NCI-H446 treated with DMSO at 0.1 percent for 48 hours (cell line): Measurements from ENCODE around the gene ZNF385C.

Source experiments
- DNase-seq: peaks from one replicate; lab custom pipeline; 2025; lab: John Stamatoyannopoulos, UW

Gene ZNF385C

DNA sequence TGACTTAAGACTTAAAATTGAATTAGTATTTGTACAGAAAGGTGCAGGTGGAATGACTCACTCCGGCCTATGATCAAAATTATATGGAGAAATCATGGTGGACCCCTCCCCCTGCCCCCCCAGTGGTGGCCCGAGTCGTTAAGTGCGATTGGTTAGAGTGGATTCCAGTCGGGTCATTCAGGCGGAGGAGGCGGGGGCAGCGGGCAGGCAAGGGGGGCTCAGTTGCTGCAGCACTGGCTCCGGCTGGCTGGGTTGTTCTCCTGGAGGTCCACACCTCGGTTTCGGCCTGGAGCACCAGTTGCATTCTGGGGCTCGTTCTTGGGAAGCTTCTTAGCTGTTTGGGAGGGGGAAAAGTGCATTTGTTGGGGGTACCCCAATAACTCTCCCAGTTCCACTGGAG is 27.3 kb upstream of the ZNF385C start:
- no peak for DNase-seq

DNA sequence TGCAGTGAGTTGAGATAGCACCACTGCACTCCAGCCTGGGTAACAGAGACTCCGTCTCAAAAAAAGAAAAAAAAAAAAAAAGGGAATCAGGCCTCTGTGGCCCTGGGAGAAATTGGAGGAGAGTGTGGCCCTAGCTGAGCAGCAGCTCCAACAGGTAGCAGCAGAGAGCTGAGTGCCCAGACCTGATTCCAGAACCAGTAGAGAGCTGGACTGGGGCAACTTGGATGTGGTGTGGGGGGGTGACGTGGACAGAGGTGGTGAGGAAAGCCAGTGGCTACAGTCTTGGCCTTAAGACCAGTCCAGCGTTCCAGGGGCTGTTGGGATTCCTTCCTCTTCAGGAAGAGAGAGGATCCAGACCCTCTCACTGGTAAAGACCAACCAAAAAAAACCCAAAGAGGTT is 26.0 kb upstream of the ZNF385C start:
- no peak for DNase-seq

DNA sequence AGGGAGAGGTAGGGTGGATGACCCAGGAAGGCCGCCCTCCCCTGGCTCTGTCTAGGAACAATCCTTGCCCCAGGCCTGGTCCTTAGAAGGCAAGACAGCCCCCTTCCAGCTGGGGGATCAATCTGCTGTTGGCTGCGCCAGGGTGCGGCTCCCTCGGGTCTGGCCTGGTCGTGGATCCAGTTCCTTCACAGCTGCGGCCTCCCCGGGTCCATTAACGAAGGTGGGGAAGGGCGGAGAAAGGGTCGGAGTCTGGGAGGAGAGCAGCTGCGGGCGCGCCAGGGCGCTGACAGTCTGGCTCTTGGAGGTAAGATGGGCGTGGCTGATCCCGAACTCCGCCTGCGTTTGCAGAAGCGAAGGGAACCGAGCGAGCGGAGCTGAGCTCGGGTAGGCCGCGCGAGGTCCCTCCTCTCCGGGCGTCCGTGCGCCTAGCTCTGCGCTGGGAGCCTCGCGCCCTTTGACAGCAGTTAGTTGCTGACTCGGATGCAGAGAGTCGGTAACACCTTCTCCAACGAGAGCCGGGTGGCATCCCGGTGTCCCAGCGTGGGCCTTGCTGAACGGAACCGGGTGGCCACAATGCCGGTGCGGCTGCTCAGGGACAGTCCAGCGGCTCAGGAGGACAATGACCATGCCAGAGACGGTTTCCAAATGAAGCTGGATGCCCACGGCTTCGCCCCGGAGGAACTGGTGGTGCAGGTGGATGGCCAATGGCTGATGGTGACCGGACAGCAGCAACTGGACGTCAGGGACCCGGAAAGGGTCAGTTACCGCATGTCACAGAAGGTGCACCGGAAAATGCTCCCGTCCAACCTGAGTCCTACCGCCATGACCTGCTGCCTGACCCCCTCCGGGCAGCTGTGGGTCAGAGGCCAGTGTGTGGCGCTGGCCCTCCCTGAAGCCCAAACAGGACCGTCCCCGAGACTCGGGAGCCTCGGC is 24.4 kb upstream of the ZNF385C start, which contains the start of gene HSPB9:
Gene HSPB9 (plus strand): TSS at position 434 of the 933 bp plus-strand sequence. CDS start 47 bp downstream, at position 481.
- DNase-seq = no peak

DNA sequence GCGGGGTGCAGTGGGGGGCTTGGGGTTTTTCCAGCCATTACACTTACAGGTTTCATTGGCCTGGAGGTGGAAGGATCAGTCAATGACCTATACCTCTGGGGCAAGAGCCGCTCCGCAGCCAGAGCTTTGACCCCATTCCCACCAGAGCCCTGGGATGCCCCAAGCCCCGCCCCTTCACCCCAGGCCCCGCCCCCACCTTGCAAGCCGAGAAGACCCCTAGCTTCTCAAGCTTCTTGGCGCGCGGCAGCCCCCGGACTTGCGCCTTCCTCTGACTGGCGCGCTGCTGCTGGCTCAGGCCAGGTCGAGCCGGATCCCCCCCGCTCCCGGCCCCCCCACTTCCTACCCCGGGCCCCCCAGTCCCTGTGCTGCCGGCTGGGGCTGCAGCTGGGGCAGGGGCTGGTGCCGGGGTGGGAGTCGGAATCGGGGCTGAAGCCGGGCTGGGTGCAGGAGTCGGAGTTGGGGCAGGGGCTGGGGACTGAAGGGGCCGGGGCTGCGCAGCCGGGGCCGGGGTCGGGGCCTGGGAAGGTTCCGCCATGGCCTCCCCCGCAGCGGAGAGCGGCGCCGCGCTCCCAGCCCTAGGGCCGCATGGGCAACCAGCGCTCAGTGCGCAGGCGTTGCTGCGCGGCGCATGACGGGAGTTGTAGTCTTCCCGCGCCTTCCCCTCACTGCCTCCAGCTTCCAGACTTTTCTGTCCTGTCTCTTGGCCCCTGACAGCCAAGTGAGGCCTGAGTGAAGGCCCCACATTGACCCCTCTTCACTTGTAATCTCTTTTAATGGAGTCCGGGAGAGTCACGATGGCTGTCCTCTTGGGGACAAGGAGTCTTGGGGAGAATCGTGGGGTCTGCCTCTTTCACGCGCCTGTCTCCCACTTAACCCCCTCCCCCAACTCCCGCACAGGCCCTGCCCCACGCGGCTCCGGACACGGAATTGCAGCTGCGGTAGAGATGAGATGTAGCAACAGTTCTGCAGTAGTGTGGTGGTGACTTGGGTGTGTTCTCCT is 22.8 kb upstream of the ZNF385C start, which contains the start of gene KAT2A:
Gene KAT2A (minus strand): TSS at position 598 of the 1,000 bp plus-strand sequence. CDS start 63 bp downstream, at position 535.
- peak; percentile 22 for DNase-seq

DNA sequence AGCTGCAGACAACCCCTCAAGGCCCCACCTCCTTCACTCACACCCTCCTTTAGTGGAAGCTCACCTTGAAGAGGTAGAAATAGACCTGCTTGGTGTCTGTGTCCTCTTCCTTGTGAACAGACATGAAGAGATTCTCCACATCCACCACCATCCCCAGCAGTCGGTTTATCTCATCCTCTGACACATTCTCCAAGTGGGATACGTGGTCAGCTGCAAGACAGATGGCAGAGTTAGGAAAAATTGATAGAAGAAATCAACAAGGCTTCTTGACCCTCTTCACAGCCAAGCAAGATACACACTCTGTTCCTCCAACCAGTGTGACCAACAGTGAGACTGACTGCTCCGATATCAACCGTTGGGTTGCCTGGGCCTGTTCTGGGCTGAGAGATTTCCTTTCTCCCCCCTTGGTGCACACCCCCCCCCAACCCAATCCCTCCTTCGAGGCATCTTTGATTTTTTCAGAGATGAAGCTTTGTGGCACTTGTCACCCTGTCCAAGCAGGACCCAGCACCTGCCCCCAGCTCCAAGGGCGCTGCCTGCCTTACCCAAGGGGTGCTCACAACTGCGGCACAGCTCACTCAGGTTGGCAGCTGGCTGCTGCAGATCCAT is 22.0 kb upstream of the ZNF385C start:
- no peak for DNase-seq

DNA sequence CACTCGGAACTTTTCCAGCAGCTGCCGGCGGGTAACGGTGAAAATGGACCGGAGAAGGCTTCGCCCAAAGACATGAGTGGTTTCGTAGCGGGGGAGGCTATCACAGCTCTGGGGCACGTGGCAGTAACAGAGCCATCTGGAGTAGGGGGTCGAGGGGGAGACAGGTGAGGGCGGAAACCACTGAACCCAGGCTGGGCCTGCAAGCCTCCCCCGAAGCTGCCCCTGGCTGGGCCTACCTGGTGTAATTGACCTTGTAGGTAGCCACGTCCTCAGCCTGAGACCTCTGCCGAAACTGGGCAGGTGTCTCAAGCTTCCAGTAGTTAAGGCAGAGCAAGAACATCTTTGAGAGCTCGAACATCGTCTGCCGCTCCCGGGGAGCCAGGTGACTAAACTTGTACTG is 21.0 kb upstream of the ZNF385C start:
- no peak for DNase-seq

DNA sequence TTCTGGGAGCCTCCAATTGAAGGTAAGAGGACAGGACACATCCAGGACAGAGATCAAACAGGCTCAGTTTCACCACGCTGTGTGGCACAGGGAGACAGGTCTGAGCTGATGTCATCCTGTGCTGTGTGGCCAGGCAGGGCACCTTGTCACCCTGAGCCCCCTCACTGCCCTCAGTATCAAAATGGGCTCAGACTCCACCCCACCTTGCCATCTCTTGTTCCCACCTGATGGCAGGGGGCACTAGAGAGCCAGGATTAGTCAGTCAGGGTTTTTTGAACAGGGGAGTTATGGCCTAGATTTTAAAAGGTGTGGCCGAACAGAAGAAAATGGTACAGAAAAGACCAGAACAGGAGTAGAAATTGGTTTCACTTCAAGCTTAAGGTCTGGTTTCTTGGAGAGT is 20.3 kb upstream of the ZNF385C start:
- DNase-seq = no peak

DNA sequence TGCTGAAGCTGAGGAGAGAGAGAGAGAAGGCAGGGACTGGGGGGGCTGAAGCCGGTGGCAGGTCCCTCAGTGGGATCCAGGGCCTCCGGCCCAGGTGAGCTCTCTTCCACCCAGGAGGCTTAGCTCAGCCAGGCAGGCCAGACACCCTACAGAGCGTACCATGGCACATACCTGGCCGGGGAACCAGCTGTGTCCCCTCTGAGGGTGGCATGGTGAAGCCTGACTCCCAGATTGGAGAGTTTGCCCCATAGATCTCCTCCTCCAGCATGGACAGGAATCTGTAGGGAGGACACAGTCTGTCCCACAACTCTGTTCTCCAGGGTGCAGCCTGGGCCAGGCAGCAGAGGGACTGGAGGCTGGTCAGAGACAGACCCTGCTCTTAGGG is 19.8 kb upstream of the ZNF385C start:
- no peak for DNase-seq

DNA sequence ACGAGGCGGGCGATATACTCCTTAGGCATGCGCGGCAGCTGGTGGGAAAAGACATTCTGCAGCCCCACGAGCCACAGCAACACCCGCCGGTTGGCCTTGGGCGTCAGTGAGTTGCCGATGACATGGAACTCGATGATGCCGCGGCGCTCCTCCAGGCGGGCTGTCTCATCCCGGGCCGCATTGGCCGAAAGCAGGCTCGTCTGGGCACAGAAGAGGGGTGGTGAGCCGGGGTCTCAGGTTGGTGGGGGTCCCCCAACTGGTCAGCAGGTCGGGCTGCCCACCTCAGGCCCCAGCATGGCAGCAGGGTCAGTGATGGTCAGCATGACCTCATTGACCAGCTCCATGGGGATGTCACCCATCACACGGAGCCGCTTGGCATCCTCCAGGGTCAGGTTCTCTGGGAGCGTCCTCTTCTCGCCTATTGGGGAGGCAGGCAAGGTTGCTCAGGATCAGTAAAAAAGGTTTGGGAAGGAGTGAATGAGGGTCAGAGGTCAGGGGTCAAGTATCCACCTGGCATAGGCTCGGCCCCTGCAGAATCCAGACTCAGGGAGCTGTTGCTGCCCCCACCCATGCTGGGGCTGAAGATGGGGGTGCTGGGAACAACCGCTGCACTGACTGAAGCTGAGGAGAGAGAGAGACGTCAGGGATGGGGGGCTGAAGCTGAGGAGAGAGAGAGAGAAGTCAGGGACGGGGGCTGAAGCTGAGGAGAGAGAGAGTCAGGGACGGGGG is 19.3 kb upstream of the ZNF385C start:
- DNase-seq = no peak

DNA sequence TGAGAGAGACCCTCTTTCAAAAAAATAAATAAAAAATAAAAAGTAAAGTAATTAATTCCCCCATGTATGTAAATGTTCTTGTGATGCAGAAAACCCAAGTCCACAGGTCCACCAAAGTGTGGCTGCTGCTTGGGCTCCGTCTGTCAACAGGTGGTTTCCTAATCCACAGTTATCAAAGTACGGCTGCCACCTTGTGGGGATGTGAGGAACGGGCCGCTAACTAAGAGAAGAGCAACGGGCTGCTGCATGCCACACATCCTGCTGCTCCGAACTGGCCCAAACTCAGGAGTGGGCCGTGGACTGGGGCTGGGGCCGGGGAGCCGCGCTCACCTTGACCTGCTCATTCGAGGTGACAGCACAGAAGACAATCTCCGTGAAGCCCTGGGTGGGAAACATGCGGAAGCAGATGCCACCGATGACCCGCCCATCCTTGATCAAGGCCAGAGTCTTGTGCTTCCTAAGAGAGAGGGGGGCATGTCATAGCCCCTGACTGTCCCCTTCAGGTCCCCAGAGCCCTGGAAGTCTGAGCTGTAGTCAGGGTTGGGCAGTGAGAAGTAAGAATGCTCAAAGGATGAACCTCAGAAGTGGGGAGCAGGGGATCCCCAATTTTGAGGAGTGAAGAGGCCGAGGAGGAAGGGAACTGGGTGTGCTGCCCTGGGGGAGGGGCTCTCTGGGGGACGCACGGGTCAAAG is 18.6 kb upstream of the ZNF385C start:
- peak; percentile 27 for DNase-seq

DNA sequence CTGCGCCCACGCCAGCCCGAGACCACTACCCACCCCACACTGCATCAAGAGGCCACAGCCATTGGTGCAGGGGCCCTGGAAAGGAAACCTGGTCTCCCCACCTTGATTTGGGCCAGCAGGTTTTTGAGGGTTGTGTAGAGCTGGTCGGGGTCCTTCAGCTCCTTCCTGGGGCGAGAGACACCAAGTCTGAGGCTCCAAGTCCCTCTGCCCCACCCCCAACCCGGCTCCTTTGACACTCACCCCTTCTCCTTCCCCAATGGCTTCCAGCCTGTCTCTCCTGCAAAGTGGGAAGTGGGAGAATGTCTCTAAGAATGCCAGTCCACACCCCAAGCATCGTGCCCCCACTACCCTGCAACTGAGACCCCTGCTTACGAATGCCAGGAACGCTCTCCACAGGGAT is 15.8 kb upstream of the ZNF385C start:
- DNase-seq = no peak

DNA sequence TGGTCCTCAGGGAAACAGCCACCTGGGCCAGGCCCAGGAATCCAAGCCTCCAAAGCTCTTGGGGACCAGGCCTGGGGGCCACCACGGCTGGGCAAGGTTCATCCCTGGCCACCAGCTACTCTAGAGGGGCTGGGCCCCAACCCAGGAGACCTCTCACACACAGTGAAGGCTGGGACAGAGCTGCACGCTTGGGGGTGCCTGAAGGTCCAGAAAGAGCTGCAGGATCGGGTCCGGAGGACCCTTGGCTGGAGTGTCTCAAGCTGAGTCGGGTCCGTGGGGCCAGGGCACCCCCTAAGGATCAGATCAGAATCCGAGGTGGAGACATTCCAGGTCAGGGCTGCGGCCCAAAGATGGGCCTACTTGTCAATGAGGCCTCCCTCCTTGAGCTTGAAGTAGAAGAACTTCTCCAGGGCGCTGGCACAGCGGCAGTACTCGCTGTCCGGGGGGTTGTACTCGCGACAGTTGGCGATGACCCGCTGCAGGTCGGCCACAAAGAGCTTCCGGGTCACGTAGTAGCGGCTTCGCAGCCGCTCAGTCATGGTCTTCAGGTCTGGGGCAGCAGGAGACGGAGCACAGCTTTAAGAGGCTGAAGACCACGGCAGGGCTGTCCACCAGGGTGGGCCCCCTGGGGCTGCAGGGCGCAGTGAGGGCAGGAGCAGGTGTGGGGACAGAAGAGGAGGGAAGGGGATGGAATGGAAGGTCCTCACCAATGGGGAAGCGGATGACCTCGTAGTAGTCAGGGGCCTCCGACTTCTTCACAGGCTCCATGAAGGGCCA is 15.2 kb upstream of the ZNF385C start:
- DNase-seq = no peak

DNA sequence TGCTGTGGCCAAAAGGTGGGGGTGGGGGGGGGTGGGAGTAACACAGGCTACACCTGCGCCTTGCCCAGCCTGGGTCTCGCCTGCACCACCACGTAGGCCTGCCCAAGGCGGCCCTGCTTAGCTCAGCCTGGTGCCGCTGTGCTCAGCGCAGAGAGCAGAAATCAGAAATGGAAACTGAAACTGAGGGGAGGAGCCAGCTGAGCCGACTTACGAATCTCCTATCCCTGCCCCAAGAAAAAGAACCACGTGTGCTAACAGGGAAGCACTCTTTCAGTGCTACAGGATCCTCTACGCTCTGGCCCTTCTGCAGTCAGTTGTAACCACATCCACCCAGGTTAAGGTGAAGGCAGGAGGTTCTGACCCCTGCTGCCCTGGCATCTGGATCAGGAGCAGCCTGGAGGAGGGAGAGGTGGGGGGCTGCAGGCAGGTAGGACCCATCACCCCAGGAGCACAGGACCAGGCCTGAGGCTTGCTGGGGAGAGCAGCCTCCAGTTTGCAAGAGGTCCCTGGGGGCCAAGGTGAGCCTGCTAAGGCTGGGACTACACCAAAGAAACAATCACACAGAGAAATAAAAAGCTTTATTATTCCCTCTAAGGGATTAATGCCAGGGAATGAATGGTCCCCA is 14.4 kb upstream of the ZNF385C start, which contains the start of gene DHX58:
Gene DHX58 (minus strand): TSS at position 163 of the 625 bp plus-strand sequence. CDS start 822 bp downstream, outside the sequence.
- no peak for DNase-seq

DNA sequence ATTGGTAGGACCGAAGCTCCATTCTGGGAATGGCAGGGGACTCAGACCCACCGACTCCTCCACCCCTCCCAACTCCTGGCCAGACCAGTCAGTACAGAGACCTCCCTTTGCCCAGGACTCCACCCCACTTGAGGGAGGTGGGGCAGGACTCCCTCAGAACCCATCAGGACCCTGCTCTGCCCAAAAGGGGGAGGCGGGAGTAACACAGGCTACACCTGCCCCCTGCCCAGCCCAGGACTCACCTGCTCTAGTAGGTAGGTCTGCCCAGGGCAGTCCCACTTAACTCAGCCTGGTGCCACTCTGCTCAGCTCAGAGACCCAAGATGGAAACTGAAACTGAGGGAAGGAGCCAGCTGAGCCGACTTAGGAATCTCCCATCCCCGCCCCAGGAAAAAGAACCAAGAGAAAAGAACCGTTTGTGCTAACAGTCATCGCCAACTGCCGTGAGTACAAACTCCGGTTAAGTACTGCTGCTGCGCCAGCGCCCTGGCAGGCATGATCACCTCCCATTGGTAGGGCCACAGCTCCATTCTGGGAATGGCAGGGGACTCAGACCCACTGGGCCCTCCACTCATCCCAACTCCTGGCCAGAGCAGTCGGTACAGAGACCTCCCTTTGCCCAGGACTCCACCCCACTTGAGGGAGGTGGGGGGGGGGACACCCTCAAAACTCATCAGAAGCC is 13.7 kb upstream of the ZNF385C start:
- no peak for DNase-seq

DNA sequence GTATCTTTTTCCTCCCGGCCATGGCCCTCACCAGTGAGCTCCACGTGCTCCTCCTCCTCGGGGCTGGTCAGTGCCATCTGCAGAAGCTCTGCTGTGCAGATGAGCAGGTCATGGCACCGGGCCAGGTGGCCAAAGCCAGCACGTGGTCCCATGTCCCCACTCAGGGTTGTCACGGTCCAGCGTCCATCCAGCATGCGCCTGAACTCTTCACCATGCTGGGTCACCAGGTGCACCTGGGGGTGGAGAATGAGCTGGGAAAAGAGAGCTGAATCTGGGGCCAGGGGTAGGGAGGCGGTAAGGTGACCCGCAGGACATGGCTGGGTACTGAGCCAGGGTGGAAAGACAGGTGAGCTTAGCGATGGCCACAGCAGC is 13.0 kb upstream of the ZNF385C start:
- no peak for DNase-seq

DNA sequence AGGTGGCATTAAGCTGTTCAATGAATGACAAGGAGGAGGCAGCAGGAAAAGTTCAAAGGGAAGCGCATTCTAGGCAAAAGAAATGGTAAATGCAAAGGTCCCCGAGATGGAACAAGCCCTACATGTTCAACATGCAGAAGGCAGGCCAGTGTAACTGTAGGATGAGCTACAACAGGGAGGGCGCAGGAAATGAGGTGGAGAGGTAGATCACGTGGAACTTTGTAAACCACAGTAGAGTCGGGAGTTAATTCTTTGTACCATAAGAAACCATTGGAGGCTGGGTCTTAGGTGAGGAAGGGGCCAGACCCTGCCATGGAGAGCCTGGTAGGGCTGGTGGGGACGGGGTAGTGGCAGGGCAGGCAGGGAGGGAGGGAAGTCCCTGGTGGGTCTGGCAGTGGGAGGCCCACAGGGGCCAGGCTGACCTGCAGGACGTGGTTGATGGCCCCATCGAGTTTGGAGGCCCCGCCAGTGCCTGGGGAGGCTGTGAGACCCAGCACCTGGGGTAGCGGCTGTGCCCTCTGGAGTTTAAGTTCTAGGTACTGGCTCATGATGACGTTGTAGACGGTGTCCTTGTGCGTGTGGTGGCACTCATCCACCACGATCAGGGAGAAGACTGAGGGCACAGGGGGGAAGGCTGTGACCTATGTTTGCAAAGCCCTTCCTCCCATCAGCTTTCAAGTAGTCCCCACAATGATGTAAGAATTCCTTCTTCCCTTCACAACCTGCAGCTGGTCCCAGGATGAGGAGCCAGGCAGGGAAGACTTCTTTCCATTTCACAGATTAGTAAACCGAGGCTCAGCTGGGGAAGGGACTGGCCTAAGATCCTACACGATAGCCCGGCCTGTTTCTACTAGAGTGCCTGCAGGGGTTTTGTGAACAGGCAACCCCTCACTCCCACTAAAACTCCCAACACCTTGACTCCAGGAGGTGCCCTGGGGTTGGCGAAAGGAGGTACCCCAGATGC is 12.3 kb upstream of the ZNF385C start:
- DNase-seq = no peak

DNA sequence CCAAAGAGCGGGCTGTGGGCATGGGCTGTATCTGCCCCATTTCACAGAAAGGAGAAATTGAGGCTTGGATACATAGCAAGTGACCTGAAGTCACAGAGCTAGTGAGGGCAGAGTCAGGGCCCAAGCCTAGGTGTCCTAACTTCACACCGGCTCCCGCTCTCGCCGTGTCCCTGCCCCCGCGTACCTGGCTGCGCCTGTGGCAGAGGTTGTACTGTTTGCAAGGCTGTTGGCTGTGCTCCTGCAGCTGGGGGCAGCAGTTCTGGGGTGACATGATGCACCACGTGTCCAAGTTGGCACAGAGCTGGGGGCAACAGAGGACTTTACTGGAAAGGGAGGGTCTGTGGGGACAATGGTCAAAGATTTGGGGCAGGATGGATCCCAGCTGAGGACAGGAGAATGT is 10.8 kb upstream of the ZNF385C start:
- no peak for DNase-seq
